Liver (tissue), 3 donors: ENCODE results near the gene INPP5J.

Source experiments
- CTCF ChIP-seq: fragments of 150-350 bp; IDR thresholded peaks from 2 replicates; pipeline ENCODE4 v1.5.1; 2017; ENCODE audit warnings: improper control_type of control experiment, low read depth, low read length; ENCODE audit not compliant: missing input control
- FOXA1 ChIP-seq: IDR thresholded peaks from 2 replicates; pipeline ENCODE4 v1.6.1; 2016; ENCODE audit warnings: antibody characterized with exemption
- JUND ChIP-seq, 2 donors: IDR thresholded peaks; 2 replicates each; pipeline ENCODE4 v1.6.1; 2016; ENCODE audit warnings: antibody characterized with exemption in 2 of 2
- MAX ChIP-seq: IDR thresholded peaks from 2 replicates; pipeline ENCODE4 v1.6.1; 2016; ENCODE audit warnings: antibody characterized with exemption
- RAD21 ChIP-seq, 2 donors: IDR thresholded peaks; 2 replicates each; pipeline ENCODE4 v1.6.1; 2016; ENCODE audit warnings: antibody characterized with exemption in 2 of 2, mild to moderate bottlenecking in 2 of 2
- RXRA ChIP-seq, 2 donors: IDR thresholded peaks; 2 replicates each; pipeline ENCODE4 v1.6.1; 2017 to 2018; ENCODE audit warnings: antibody characterized with exemption in 2 of 2, mild to moderate bottlenecking in 1 of 2
- SP1 ChIP-seq: IDR thresholded peaks from 2 replicates; pipeline ENCODE4 v1.6.1; 2018; ENCODE audit warnings: antibody characterized with exemption, mild to moderate bottlenecking
- YY1 ChIP-seq: IDR thresholded peaks from 2 replicates; pipeline ENCODE4 v1.6.1; 2016; ENCODE audit warnings: antibody characterized with exemption, mild to moderate bottlenecking
- donor health status: healthy.
- donor health status: healthy.

- TF ChIP-seq CTCF (no peak), JUND (IDR thresholded peaks at IDR 0.05) (no peak), RXRA (IDR thresholded peaks at IDR 0.05) (no peak), FOXA1 (no peak), YY1 (no peak), SP1 (no peak), MAX (no peak), RAD21 (IDR thresholded peaks at IDR 0.05) (no peak)
Observed at GRCh38 chr22:31091106-31091975, 31.4 kb upstream of the INPP5J start.
